ENCODE results near the gene OTOG.
A peak's percentile ranks its signal among the peaks of the same experiment; 100 is the strongest.

DNA sequence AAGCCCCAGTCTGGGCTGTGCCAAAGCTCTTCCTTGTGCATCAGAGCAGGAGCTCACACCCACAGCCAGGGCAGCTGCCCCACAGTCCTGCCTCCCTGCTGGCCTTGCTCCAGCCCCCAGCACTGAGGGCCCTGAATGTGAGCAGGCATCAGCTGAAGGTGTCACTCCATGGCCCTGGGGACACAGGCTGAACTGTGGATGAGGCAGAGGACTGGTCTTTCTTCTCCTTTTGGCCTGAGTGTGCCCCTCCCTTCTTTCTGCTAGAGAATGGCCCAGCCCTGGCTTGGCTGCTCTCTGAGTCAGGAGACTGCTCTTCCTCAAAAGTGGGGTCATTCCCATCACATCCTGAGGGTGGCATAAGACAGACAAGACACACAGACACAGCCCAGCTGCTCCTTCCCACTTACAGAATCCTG lies 16.2 kb downstream of the OTOG start:
- TF ChIP-seq, protein P1, sequence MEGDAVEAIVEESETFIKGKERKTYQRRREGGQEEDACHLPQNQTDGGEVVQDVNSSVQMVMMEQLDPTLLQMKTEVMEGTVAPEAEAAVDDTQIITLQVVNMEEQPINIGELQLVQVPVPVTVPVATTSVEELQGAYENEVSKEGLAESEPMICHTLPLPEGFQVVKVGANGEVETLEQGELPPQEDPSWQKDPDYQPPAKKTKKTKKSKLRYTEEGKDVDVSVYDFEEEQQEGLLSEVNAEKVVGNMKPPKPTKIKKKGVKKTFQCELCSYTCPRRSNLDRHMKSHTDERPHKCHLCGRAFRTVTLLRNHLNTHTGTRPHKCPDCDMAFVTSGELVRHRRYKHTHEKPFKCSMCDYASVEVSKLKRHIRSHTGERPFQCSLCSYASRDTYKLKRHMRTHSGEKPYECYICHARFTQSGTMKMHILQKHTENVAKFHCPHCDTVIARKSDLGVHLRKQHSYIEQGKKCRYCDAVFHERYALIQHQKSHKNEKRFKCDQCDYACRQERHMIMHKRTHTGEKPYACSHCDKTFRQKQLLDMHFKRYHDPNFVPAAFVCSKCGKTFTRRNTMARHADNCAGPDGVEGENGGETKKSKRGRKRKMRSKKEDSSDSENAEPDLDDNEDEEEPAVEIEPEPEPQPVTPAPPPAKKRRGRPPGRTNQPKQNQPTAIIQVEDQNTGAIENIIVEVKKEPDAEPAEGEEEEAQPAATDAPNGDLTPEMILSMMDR (IDR thresholded peaks at IDR 0.05) = peak; percentile 22
- TF ChIP-seq EZH2 (IDR thresholded peaks at IDR 0.05) = no peak

Data from neural progenitor cell (in vitro differentiated cells).